HS-27A (cell line): ENCODE results near the gene ACOT9.
"Not testable (repeated sequence)": the region's sequence is repeated elsewhere in the genome, so short reads cannot be mapped to it uniquely, and the experiment has no call there.

ENCODE experiments used
- DNase-seq: peaks from one replicate; pipeline ENCODE4 v3.0.0-alpha.2; 2012; ENCODE audit warnings: low read depth, missing footprints

ACOT9 gene

GRCh38 chrX:23765868-23766267, 22.8 kb upstream of the ACOT9 start:
- DNase-seq: no peak

- DNase-seq: no peak
These were observed 22.4 kb upstream of the ACOT9 start for GRCh38 chrX:23765449-23765848.

GRCh38 chrX:23764188-23764984, 21.3 kb upstream of the ACOT9 start:
- DNase-seq: no peak

GRCh38 chrX:23759821-23760220, 16.7 kb upstream of the ACOT9 start:
- no peak for DNase-seq

- DNase-seq: no peak
These were observed 13.1 kb upstream of the ACOT9 start for GRCh38 chrX:23756165-23756564.

GRCh38 chrX:23754664-23755063, 11.6 kb upstream of the ACOT9 start:
- DNase-seq: no peak

GRCh38 chrX:23752740-23753415, 9.8 kb upstream of the ACOT9 start:
- DNase-seq: no peak

- no peak for DNase-seq
These were observed 6.5 kb upstream of the ACOT9 start for GRCh38 chrX:23749576-23749975.

GRCh38 chrX:23749129-23749528, 6.1 kb upstream of the ACOT9 start:
- DNase-seq: no peak

GRCh38 chrX:23745786-23746185, 2.7 kb upstream of the ACOT9 start:
- DNase-seq: no peak

- not testable (repeated sequence) for DNase-seq
These were observed 521 bp upstream of the ACOT9 start for GRCh38 chrX:23743623-23743971.

GRCh38 chrX:23742174-23742696, 841 bp downstream of the ACOT9 start:
- DNase-seq: peak; percentile 57

GRCh38 chrX:23737413-23737812, 5.7 kb downstream of the ACOT9 start:
- DNase-seq: no peak

- DNase-seq: no peak
These were observed 7.0 kb downstream of the ACOT9 start for GRCh38 chrX:23736030-23736429.

- no peak for DNase-seq
These were observed 10.4 kb downstream of the ACOT9 start for GRCh38 chrX:23732704-23733103.

- no peak for DNase-seq
These were observed 11.1 kb downstream of the ACOT9 start for GRCh38 chrX:23731951-23732350.

- DNase-seq: no peak
These were observed 13.9 kb downstream of the ACOT9 start for GRCh38 chrX:23729214-23729613.

- no peak for DNase-seq
These were observed 15.9 kb downstream of the ACOT9 start for GRCh38 chrX:23727206-23727605.

- DNase-seq: no peak
These were observed 16.9 kb downstream of the ACOT9 start for GRCh38 chrX:23726191-23726590.

- no peak for DNase-seq
These were observed 22.9 kb downstream of the ACOT9 start for GRCh38 chrX:23720117-23720677.

GRCh38 chrX:23705235-23705634, 37.8 kb downstream of the ACOT9 start:
- no peak for DNase-seq

GRCh38 chrX:23704673-23705206, 38.3 kb downstream of the ACOT9 start:
- no peak for DNase-seq

GRCh38 chrX:23699636-23700194, 43.4 kb downstream of the ACOT9 start:
- DNase-seq: no peak
